H9 (cell line): ENCODE data around the gene CCDC169. TPM values are rescaled to one million over a fixed set of nuclear protein-coding genes. Genes with fewer than 3 reads are reported as not detected.

Experiments used
- DNase-seq: peaks from one replicate; pipeline ENCODE4 v3.0.0-alpha.2; 2017
- H2AFZ ChIP-seq: one replicate; pipeline ENCODE4 v1.6.1; 2013; ENCODE audit warnings: mild to moderate bottlenecking, low read length, control low read depth, moderate library complexity
- H2AK5ac ChIP-seq: 2 replicates; pipeline ENCODE4 v1.6.1; 2013; ENCODE audit warnings: low read length, control low read depth, mixed read lengths; ENCODE audit not compliant: insufficient read length
- H2BK120ac ChIP-seq: one replicate; pipeline ENCODE4 v1.6.1; 2013; ENCODE audit warnings: low read depth, mild to moderate bottlenecking, low read length, control low read depth, inconsistent platforms; ENCODE audit not compliant: poor library complexity, severe bottlenecking
- H2BK12ac ChIP-seq: 2 replicates; pipeline ENCODE4 v1.6.1; 2013; ENCODE audit warnings: low read length, control low read depth, mixed read lengths, low read depth; ENCODE audit not compliant: insufficient read length
- H2BK15ac ChIP-seq: 2 replicates; pipeline ENCODE4 v1.6.1; 2013; ENCODE audit warnings: low read depth, low read length, control low read depth
- H2BK20ac ChIP-seq: one replicate; pipeline ENCODE4 v1.6.1; 2013; ENCODE audit warnings: low read depth, mild to moderate bottlenecking, low read length, control low read depth, inconsistent platforms; ENCODE audit not compliant: poor library complexity, severe bottlenecking
- H2BK5ac ChIP-seq: 2 replicates; pipeline ENCODE4 v1.6.1; 2013; ENCODE audit warnings: low read length, control low read depth, mixed read lengths; ENCODE audit not compliant: insufficient read length
- H3K14ac ChIP-seq: 2 replicates; pipeline ENCODE4 v1.6.1; 2013; ENCODE audit warnings: low read length, control low read depth; ENCODE audit not compliant: insufficient read depth
- H3K18ac ChIP-seq: 2 replicates; pipeline ENCODE4 v1.6.1; 2013; ENCODE audit warnings: low read depth, mild to moderate bottlenecking, mixed read lengths, low read length, control low read depth; ENCODE audit not compliant: insufficient read length
- H3K23ac ChIP-seq: 2 replicates; pipeline ENCODE4 v1.6.1; 2013; ENCODE audit warnings: low read length, control low read depth, mixed read lengths, low read depth; ENCODE audit not compliant: insufficient read length
- H3K23me2 ChIP-seq: 2 replicates; pipeline ENCODE4 v1.6.1; 2013; ENCODE audit warnings: low read depth, mild to moderate bottlenecking, mixed read lengths, low read length, control low read depth; ENCODE audit not compliant: insufficient read length, poor library complexity, severe bottlenecking
- H3K27ac ChIP-seq: 2 replicates; pipeline ENCODE4 v1.5.1; 2013; ENCODE audit warnings: low read length, control low read depth, mixed read lengths, low read depth; ENCODE audit not compliant: insufficient read length
- H3K27me3 ChIP-seq: 2 replicates; pipeline ENCODE4 v1.6.1; 2013; ENCODE audit warnings: low read length, control low read depth, inconsistent platforms; ENCODE audit not compliant: insufficient read depth
- H3K4ac ChIP-seq: 2 replicates; pipeline ENCODE4 v1.6.1; 2013; ENCODE audit warnings: low read depth, mild to moderate bottlenecking, control low read depth, inconsistent platforms, low read length, moderate library complexity
- H3K4me1 ChIP-seq: 2 replicates; pipeline ENCODE4 v1.6.1; 2013; ENCODE audit warnings: low read length, control low read depth, inconsistent platforms; ENCODE audit not compliant: insufficient read depth
- H3K4me2 ChIP-seq: 2 replicates; pipeline ENCODE4 v1.6.1; 2013; ENCODE audit warnings: low read length, control low read depth, mixed read lengths; ENCODE audit not compliant: insufficient read length, insufficient read depth
- H3K56ac ChIP-seq: 2 replicates; pipeline ENCODE4 v1.6.1; 2013; ENCODE audit warnings: low read depth, mild to moderate bottlenecking, mixed read lengths, low read length, control low read depth; ENCODE audit not compliant: insufficient read length
- H3K79me1 ChIP-seq: 2 replicates; pipeline ENCODE4 v1.6.1; 2013; ENCODE audit warnings: low read depth, mild to moderate bottlenecking, moderate library complexity, low read length, control low read depth, inconsistent platforms; ENCODE audit not compliant: insufficient read depth, poor library complexity, severe bottlenecking
- H3K79me2 ChIP-seq: 2 replicates; pipeline ENCODE4 v1.6.1; 2013; ENCODE audit warnings: low read length, control low read depth, inconsistent platforms; ENCODE audit not compliant: insufficient read depth
- H3K9ac ChIP-seq: 2 replicates; pipeline ENCODE4 v1.6.1; 2013; ENCODE audit warnings: low read length, control low read depth, mixed read lengths; ENCODE audit not compliant: insufficient read length; ENCODE audit errors: extremely low read depth
- H3K9me3 ChIP-seq: one replicate; pipeline ENCODE4 v1.6.1; 2013; ENCODE audit warnings: low read depth, low read length, inconsistent platforms; ENCODE audit not compliant: control insufficient read depth
- H3T11ph ChIP-seq: one replicate; pipeline ENCODE4 v1.6.1; 2013; ENCODE audit warnings: mild to moderate bottlenecking, low read length, control low read depth, inconsistent platforms
- H4K20me1 ChIP-seq: one replicate; pipeline ENCODE4 v1.6.1; 2013; ENCODE audit not compliant: control insufficient read depth, insufficient read length, insufficient read depth
- H4K5ac ChIP-seq: 2 replicates; pipeline ENCODE4 v1.6.1; 2013; ENCODE audit warnings: low read depth, mild to moderate bottlenecking, mixed read lengths, low read length, control low read depth; ENCODE audit not compliant: insufficient read length
- H4K8ac ChIP-seq: replicated peaks from 2 replicates; pipeline ENCODE4 v1.6.1; 2013; ENCODE audit warnings: low read length, control low read depth, mixed read lengths, low read depth; ENCODE audit not compliant: insufficient read length
- H4K91ac ChIP-seq: 2 replicates; pipeline ENCODE4 v1.6.1; 2013; ENCODE audit warnings: low read depth, mild to moderate bottlenecking, moderate library complexity, mixed read lengths, low read length, control low read depth; ENCODE audit not compliant: insufficient read length
- H3K27ac Mint-ChIP-seq, 3 experiments: 2 replicates in 2 of 3; 3 replicates in 1 of 3; pipeline ENCODE4 v1.8.0; 2020 to 2021; ENCODE audit warnings: mixed read lengths in 3 of 3, mild to moderate bottlenecking in 1 of 3, moderate library complexity in 1 of 3
- H3K27me3 Mint-ChIP-seq: 2 replicates; pipeline ENCODE4 v1.8.0; 2021; ENCODE audit warnings: low read depth, mild to moderate bottlenecking, moderate library complexity, mixed read lengths
- H3K36me3 Mint-ChIP-seq, 3 experiments: 2 replicates in 2 of 3; 3 replicates in 1 of 3; pipeline ENCODE4 v1.8.0; 2020 to 2021; ENCODE audit warnings: low read depth in 3 of 3, mixed read lengths in 3 of 3; ENCODE audit not compliant: insufficient read depth in 1 of 3
- H3K4me1 Mint-ChIP-seq, 2 experiments: 2 replicates each; pipeline ENCODE4 v1.8.0; 2020; ENCODE audit warnings: mixed read lengths in 2 of 2
- H3K4me3 Mint-ChIP-seq, 2 experiments: 2 replicates in 1 of 2; 3 replicates in 1 of 2; pipeline ENCODE4 v1.8.0; 2020 to 2021; ENCODE audit warnings: mild to moderate bottlenecking in 2 of 2, mixed read lengths in 2 of 2, moderate library complexity in 1 of 2
- H3K9me3 Mint-ChIP-seq, 2 experiments: 2 replicates in 1 of 2; 3 replicates in 1 of 2; pipeline ENCODE4 v1.8.0; 2020; ENCODE audit warnings: mild to moderate bottlenecking in 2 of 2, mixed read lengths in 2 of 2, moderate library complexity in 1 of 2
- total RNA-seq: library from RNA; stranded (reverse); gene quantifications from 2 replicates; pipeline ENCODE4 v1.2.1, GENCODE V29; 2021
- TF ChIP-seq, protein P1 (sequence below): fragments of 200-600 bp; sonication (generic); conservative IDR thresholded peaks from 3 replicates; pipeline ENCODE4 v1.8.0; 2021; ENCODE audit warnings: antibody characterized with exemption, mild to moderate bottlenecking

The CCDC169 gene
- total RNA-seq, 1 experiment from 2014 or later, result 19.1 TPM

DNA sequence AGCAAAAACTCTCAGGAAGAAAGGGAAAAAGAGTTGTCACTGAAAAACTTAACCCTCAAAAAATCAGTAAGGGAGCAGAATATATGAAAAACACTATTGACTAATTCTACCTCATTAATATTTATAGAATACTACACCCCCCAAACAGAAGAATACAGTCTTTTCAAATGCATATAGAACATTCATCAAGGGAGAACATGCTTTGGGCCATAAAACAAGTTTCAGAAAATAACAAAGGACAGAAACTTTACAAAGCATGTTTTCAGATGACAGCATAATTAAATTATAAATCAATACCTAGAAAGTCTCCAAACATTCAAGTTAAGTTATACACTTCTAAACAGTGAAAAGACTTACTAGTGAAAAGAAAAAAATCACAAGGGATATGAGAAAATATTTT is 113.7 kb downstream of the CCDC169 start:
- Histone ChIP-seq H4K5ac (no peak overlapping the region), H2BK20ac (no peak overlapping the region), H3K9ac (no peak overlapping the region), H2BK12ac (no peak overlapping the region), H4K91ac (no peak overlapping the region), H2BK15ac (no peak overlapping the region), H4K20me1 (no peaks in the 10 kb centered on the region), H2BK120ac (no peak overlapping the region), H3K14ac (no peak overlapping the region), H3K23ac (no peak overlapping the region), H2BK5ac (no peak overlapping the region), H3T11ph (no peak overlapping the region), H3K27ac (no peak overlapping the region), H2AFZ (no peak overlapping the region), H3K79me1 (no peaks in the 10 kb centered on the region), H3K4me2 (no peak overlapping the region), H3K79me2 (no peaks in the 10 kb centered on the region; the same call in 1 of the 2 replicates), H3K4ac (no peak overlapping the region), H3K56ac (no peak overlapping the region), H3K18ac (no peak overlapping the region), H3K27me3 (no peaks in the 10 kb centered on the region), H3K9me3 (no peaks in the 10 kb centered on the region), H3K23me2 (no peaks in the 10 kb centered on the region), H3K4me1 (no peaks in the 10 kb centered on the region), H2AK5ac (no peak overlapping the region), H4K8ac (no peak overlapping the region)
- no peak overlapping the region for H3K27ac Mint-ChIP-seq
- H3K4me1 Mint-ChIP-seq, result peaks cover 2 to 7% of the 10 kb centered on the region in 2 experiments; a peak in 3 of 4 replicates
- TF ChIP-seq, protein P1, sequence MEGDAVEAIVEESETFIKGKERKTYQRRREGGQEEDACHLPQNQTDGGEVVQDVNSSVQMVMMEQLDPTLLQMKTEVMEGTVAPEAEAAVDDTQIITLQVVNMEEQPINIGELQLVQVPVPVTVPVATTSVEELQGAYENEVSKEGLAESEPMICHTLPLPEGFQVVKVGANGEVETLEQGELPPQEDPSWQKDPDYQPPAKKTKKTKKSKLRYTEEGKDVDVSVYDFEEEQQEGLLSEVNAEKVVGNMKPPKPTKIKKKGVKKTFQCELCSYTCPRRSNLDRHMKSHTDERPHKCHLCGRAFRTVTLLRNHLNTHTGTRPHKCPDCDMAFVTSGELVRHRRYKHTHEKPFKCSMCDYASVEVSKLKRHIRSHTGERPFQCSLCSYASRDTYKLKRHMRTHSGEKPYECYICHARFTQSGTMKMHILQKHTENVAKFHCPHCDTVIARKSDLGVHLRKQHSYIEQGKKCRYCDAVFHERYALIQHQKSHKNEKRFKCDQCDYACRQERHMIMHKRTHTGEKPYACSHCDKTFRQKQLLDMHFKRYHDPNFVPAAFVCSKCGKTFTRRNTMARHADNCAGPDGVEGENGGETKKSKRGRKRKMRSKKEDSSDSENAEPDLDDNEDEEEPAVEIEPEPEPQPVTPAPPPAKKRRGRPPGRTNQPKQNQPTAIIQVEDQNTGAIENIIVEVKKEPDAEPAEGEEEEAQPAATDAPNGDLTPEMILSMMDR, result no peak
- DNase-seq, result no peak
- no peak overlapping the region for H3K4me3 Mint-ChIP-seq
- H3K27me3 Mint-ChIP-seq, result no peaks in the 10 kb centered on the region
- no peaks in the 10 kb centered on the region for H3K36me3 Mint-ChIP-seq
- no peaks in the 10 kb centered on the region for H3K9me3 Mint-ChIP-seq

Other genes starting within 250 kb of the CCDC169 start
- gene DCLK1, start 166.4 kb downstream of the CCDC169 start, total RNA-seq, result 35.8 and 36.2 TPM in 2 replicates
- 0.92 and 1.3 TPM in 2 replicates for gene SOHLH2, start 83.3 kb downstream of the CCDC169 start, total RNA-seq
- 60.6 and 60.9 TPM in 2 replicates for gene SPART, start 48.6 kb upstream of the CCDC169 start, total RNA-seq
- 2.4 and 2.7 TPM in 2 replicates for gene CCNA1, start 134.7 kb upstream of the CCDC169 start, total RNA-seq